Bone marrow (tissue), 2 donors: ENCODE measurements around the gene LYSET.
"Not testable (repeated sequence)": the region's sequence is repeated elsewhere in the genome, so short reads cannot be mapped to it uniquely, and the experiment has no call there.

ENCODE experiments used
- DNase-seq, 2 donors: peaks; one replicate each; lab custom pipeline; 2025; lab: John Stamatoyannopoulos, UW

LYSET gene

GRCh38 chr14:93228550-93228949 is 43.4 kb downstream of the LYSET start:
- no peak for DNase-seq

- DNase-seq, result no peak
Observed at GRCh38 chr14:93230539-93230938, 45.4 kb downstream of the LYSET start.

- DNase-seq, result no peak
Observed at GRCh38 chr14:93231129-93231979, 46.2 kb downstream of the LYSET start.

- no peak for DNase-seq
Observed at GRCh38 chr14:93232159-93232558, 47.0 kb downstream of the LYSET start.

GRCh38 chr14:93233078-93233477 is 48.0 kb downstream of the LYSET start:
- DNase-seq, result not testable (repeated sequence)

- no peak for DNase-seq
Observed at GRCh38 chr14:93234798-93235197, 49.7 kb downstream of the LYSET start.
